HCT116 (cell line): ENCODE measurements around the gene ASRGL1.

Source experiments
- CEBPB ChIP-seq: IDR thresholded peaks from 2 replicates; pipeline ENCODE4 v1.6.1; 2012; ENCODE audit warnings: low read depth
- EGR1 ChIP-seq: IDR thresholded peaks from 2 replicates; pipeline ENCODE4 v1.6.1; 2012; ENCODE audit warnings: low read depth
- EZH2 ChIP-seq: fragments of 200-600 bp; sonication (generic); IDR thresholded peaks from 2 replicates; pipeline ENCODE4 v1.6.1; 2017; ENCODE audit warnings: antibody characterized with exemption, mixed run types
- JUND ChIP-seq: IDR thresholded peaks from 2 replicates; pipeline ENCODE4 v1.6.1; 2012
- POLR2A ChIP-seq: IDR thresholded peaks from 2 replicates; pipeline ENCODE4 v1.7.0; 2011; ENCODE audit warnings: borderline replicate concordance; ENCODE audit not compliant: insufficient read depth, insufficient read length; ENCODE audit errors: extremely low read depth
- POLR2AphosphoS5 ChIP-seq: IDR thresholded peaks from 2 replicates; pipeline ENCODE4 v1.6.1; 2011; ENCODE audit warnings: mild to moderate bottlenecking, low read depth, low read length, moderate library complexity
- SIN3A ChIP-seq: IDR thresholded peaks from 2 replicates; pipeline ENCODE4 v1.6.1; 2012; ENCODE audit warnings: low read depth
- TF ChIP-seq, protein P1 (sequence below): IDR thresholded peaks from 2 replicates; pipeline ENCODE4 v1.6.1; 2012
- TF ChIP-seq, protein P2 (sequence below): IDR thresholded peaks from 2 replicates; pipeline ENCODE4 v1.6.1; 2012
- TF ChIP-seq, protein P3 (sequence below), 3 experiments: fragments of 200-600 bp in 1 of 3; sonication (generic) in 1 of 3; IDR thresholded peaks in 2 of 3; conservative IDR thresholded peaks in 1 of 3; 2 replicates each; pipeline ENCODE4 v1.5.1; 2012 to 2017; ENCODE audit warnings: low read depth in 2 of 3, low read length in 2 of 3, antibody characterized with exemption in 1 of 3, borderline replicate concordance in 1 of 3, control low read depth in 1 of 3, mild to moderate bottlenecking in 1 of 3, mixed read lengths in 1 of 3, mixed run types in 1 of 3, moderate library complexity in 1 of 3; ENCODE audit not compliant: insufficient read depth in 1 of 3
- TF ChIP-seq, protein P4 (sequence below): IDR thresholded peaks from 2 replicates; pipeline ENCODE4 v1.6.1; 2012; ENCODE audit warnings: low read depth

DNA sequence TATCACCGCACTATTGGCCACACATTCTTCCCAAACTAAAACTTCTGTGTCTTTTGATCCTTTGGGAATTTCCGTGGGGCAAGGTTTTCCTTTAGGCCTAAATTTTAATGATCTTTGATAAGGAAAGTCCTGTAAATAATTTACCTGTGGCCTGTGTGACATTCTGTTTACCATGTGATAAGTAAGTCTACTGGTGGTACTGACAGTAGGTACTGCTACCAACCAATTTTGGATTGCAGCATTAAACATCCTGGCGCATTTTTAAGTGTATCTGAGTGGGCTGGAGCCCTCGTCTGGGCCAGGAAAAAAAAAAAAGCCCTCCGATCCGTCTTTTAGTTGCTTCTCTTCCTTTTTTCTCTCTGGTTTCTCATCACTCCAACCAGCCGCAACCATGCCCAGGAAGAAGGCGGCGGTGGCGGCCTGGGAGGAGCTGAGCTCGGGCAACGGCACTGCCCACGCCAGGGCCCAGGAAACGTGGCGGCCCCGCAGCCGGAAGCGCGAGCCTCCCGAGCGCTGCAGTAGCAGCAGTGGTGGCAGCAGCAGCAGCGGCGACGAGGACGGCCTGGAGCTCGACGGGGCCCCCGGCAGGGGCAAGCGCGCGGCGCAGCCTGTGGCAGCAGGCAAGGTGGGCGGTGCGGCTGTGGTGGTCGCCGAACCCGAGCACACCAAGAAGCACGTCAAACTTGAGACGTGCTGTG is 33.6 kb downstream of the ASRGL1 start:
- TF ChIP-seq, protein P1, sequence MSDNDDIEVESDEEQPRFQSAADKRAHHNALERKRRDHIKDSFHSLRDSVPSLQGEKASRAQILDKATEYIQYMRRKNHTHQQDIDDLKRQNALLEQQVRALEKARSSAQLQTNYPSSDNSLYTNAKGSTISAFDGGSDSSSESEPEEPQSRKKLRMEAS, result no peak
- TF ChIP-seq, protein P2, sequence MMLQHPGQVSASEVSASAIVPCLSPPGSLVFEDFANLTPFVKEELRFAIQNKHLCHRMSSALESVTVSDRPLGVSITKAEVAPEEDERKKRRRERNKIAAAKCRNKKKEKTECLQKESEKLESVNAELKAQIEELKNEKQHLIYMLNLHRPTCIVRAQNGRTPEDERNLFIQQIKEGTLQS, result no peak
- TF ChIP-seq POLR2AphosphoS5, result no peak
- no peak for TF ChIP-seq SIN3A
- TF ChIP-seq POLR2A, result no peak
- TF ChIP-seq CEBPB, result no peak
- TF ChIP-seq EZH2, result no peak
- TF ChIP-seq, protein P3, sequence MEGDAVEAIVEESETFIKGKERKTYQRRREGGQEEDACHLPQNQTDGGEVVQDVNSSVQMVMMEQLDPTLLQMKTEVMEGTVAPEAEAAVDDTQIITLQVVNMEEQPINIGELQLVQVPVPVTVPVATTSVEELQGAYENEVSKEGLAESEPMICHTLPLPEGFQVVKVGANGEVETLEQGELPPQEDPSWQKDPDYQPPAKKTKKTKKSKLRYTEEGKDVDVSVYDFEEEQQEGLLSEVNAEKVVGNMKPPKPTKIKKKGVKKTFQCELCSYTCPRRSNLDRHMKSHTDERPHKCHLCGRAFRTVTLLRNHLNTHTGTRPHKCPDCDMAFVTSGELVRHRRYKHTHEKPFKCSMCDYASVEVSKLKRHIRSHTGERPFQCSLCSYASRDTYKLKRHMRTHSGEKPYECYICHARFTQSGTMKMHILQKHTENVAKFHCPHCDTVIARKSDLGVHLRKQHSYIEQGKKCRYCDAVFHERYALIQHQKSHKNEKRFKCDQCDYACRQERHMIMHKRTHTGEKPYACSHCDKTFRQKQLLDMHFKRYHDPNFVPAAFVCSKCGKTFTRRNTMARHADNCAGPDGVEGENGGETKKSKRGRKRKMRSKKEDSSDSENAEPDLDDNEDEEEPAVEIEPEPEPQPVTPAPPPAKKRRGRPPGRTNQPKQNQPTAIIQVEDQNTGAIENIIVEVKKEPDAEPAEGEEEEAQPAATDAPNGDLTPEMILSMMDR (IDR thresholded peaks at IDR 0.05 in 2 of 3, conservative IDR thresholded peaks at IDR 0.05 in 1 of 3; ENCODE audit: borderline replicate concordance in 1 of 3, insufficient read depth in 1 of 3, low read depth in 2 of 3, low read length in 2 of 3), result no peak
- TF ChIP-seq EGR1, result no peak
- TF ChIP-seq, protein P4, sequence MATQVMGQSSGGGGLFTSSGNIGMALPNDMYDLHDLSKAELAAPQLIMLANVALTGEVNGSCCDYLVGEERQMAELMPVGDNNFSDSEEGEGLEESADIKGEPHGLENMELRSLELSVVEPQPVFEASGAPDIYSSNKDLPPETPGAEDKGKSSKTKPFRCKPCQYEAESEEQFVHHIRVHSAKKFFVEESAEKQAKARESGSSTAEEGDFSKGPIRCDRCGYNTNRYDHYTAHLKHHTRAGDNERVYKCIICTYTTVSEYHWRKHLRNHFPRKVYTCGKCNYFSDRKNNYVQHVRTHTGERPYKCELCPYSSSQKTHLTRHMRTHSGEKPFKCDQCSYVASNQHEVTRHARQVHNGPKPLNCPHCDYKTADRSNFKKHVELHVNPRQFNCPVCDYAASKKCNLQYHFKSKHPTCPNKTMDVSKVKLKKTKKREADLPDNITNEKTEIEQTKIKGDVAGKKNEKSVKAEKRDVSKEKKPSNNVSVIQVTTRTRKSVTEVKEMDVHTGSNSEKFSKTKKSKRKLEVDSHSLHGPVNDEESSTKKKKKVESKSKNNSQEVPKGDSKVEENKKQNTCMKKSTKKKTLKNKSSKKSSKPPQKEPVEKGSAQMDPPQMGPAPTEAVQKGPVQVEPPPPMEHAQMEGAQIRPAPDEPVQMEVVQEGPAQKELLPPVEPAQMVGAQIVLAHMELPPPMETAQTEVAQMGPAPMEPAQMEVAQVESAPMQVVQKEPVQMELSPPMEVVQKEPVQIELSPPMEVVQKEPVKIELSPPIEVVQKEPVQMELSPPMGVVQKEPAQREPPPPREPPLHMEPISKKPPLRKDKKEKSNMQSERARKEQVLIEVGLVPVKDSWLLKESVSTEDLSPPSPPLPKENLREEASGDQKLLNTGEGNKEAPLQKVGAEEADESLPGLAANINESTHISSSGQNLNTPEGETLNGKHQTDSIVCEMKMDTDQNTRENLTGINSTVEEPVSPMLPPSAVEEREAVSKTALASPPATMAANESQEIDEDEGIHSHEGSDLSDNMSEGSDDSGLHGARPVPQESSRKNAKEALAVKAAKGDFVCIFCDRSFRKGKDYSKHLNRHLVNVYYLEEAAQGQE, result no peak
- TF ChIP-seq JUND, result no peak
